GM12873 (cell line): ENCODE data around the gene P3H3.

Experiments used
- TF ChIP-seq, protein P1 (sequence below): IDR thresholded peaks from 2 replicates; pipeline ENCODE4 v1.5.1; 2012; ENCODE audit warnings: low read depth, mild to moderate bottlenecking, moderate library complexity, low read length, control low read depth; ENCODE audit not compliant: insufficient read depth; ENCODE audit errors: missing control alignments

P3H3 gene

DNA sequence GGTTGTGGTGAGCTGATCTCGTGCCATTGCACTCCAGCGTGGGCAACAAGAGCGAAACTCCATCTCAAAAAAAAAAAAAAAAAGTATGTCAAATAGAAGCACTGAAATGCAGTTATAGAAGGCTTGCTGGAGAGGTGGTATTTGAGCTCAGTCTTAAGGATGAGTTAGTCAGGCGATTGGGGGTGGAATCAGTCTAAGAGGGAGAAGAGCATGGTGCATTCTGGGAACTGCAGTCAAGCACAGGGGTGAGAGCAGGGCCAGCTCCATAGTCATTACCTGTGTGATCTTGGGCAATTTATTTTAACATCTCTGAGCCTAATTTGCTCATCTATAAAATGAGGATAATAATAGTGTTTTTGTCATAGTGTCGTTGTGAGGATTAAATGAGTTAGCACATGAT lies 6.7 kb downstream of the P3H3 start:
- TF ChIP-seq, protein P1, sequence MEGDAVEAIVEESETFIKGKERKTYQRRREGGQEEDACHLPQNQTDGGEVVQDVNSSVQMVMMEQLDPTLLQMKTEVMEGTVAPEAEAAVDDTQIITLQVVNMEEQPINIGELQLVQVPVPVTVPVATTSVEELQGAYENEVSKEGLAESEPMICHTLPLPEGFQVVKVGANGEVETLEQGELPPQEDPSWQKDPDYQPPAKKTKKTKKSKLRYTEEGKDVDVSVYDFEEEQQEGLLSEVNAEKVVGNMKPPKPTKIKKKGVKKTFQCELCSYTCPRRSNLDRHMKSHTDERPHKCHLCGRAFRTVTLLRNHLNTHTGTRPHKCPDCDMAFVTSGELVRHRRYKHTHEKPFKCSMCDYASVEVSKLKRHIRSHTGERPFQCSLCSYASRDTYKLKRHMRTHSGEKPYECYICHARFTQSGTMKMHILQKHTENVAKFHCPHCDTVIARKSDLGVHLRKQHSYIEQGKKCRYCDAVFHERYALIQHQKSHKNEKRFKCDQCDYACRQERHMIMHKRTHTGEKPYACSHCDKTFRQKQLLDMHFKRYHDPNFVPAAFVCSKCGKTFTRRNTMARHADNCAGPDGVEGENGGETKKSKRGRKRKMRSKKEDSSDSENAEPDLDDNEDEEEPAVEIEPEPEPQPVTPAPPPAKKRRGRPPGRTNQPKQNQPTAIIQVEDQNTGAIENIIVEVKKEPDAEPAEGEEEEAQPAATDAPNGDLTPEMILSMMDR, result no peak

- TF ChIP-seq, protein P1, result no peak
These were observed 8.6 kb downstream of the P3H3 start for GRCh38 chr12:6836851-6837250.

DNA sequence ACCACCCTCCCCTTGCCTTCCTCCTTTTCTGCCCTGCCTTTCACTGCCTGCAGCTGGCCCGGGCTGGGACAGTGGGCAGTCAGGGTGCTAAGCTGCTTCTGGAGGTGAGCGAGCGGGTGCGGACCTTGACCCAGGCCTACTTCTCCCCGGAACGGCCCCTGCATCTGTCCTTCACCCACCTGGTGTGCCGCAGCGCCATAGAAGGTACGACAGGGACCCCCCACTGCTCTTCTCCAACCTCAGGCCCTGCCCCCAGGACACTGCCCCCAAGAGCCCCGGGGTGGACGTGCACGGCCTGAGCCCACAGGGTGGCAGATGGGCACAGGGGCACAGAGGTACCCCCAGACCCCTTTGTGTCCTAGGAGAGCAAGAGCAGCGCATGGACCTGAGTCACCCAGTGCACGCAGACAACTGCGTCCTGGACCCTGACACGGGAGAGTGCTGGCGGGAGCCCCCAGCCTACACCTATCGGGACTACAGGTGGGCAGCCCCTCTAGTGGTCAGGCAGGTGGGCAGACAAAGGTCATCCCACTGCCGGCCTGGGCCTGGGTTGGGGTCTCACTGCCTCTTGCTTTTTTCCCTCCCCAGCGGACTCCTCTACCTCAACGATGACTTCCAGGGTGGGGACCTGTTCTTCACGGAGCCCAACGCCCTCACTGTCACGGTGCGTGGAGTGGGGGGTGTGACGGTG lies 9.3 kb downstream of the P3H3 start:
- TF ChIP-seq, protein P1, result no peak

- TF ChIP-seq, protein P1, result no peak
These were observed 10.6 kb downstream of the P3H3 start for GRCh38 chr12:6838854-6839253.

DNA sequence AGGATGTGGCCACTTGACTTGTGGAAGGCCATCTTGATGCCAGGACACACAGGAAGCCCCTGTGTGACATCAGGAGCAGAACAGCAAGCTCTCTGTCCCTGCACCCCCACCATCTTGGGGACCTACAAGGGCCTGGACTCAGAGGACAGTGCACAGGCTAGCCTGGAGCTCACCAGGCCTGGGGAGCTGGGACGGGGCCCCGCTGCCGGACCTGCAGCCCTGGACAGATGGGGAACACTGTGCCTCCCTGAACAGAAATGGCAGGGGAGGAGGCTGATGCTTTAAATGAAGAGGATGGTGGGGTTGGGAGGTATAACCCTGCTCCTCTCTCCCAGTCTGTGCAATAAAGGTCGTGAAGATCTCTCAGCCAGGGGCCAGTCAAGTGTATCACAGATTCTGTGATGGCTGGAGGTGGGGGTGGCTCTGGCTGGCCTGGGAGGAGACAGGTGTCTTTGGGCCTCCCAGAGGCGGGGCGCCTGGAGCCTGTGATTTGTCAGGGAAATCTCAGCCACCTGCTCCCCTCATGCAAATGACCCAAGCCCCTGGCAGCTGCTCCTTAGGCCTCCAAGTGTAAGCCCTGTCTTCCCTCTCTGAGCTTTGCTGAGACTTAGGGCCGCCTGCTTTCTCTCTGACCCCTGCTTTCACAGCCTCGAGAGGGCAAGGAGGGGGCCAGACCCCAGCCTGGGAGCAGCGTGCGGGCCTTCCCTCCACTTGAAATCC lies 11.4 kb downstream of the P3H3 start:
- TF ChIP-seq, protein P1, result no peak

DNA sequence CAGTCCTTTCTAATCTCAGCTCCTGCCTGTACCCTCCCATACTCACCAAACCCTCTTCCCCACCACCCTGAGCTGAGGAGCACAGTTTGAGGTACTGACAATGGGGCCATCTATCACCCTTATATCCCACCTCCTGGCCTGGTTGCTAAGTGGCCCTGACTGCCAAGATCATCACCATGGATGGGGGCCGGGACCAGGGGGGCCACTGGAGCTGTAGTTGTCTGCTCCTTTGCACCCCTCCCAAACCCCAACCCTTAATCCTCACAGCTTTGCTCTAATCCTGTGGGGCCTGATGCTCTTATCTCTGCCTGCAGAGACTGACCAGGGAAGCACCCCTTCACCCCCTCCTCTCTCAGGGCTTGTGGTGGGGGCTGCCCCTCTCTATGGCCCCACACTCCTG lies 12.1 kb downstream of the P3H3 start:
- TF ChIP-seq, protein P1, result no peak

GRCh38 chr12:6840761-6841515 lies 12.7 kb downstream of the P3H3 start, which contains the start of gene GNB3:
Gene GNB3, plus strand, starts transcription at chr12:6840925. Its CDS starts 363 bp downstream, at chr12:6841288.
- TF ChIP-seq, protein P1, result no peak
